ENCODE data around the gene ADGRD2. TPM values are rescaled to one million over a fixed set of nuclear protein-coding genes. Genes with fewer than 3 reads are reported as not detected.

ADGRD2 gene
- total and polyA plus RNA-seq, 9 of the 15 experiments (the other 6 are each of a cell fraction or from before 2014, with no cell fraction given) = not detected

DNA sequence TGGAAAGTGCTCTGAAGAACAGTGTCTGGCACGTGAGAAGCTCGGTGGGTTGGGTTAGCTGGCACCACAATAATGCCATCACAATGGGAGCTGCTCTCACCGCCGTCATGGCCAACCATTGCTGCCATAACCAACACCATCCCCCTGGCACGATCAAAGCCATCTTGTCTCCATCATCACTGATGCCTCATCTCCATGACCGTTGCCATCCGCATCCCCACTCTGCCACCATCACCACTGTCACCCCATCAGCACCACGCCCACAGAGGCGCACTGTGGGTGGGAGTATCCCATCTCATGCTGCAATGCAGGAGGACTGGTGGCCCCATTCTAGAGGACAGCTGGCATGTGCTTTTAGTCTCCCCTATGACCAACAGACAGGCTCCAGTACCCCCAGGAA is 33.2 kb downstream of the ADGRD2 start:
- no peaks in the 10 kb centered on the region for H3K79me2 ChIP-seq (ENCODE audit: control insufficient read depth, insufficient read depth, low read length)
- intact Hi-C loops (cut with micrococcal nuclease) (loop anchor here (5.0 kb wide), 1 partner anchor 54 kb away; no protein-coding TSS in a partner anchor), in situ Hi-C loops (cut with MboI) (no loop called here)
- peaks cover 13% of the 10 kb centered on the region for H4K20me1 ChIP-seq (replicated peaks; ENCODE audit: control insufficient read depth, insufficient read depth, low read length)
- no peaks in the 10 kb centered on the region for H3K9me3 ChIP-seq (replicated peaks; ENCODE audit: control insufficient read depth, insufficient read depth, low read depth, low read length)
- H3K4me2 ChIP-seq (ENCODE audit: insufficient read depth, low read length) = no peak overlapping the region
- 14% methylated on average over 9 of the region's 9 CpGs for WGBS (ENCODE audit: insufficient coverage, low coverage, missing lambda C conversion rate)
- peaks cover 33 to 77% of the 10 kb centered on the region in 2 experiments for H3K27me3 ChIP-seq (ENCODE audit: control insufficient read depth in 2 of 2, insufficient read depth in 2 of 2, low read length in 2 of 2)
- ChIA-PET POLR2A (interaction anchor here (1.0 to 1.5 kb wide), 2 partner anchors 9 to 10 kb away, joined by 4 read pairs; no protein-coding TSS in a partner anchor), CTCF (ENCODE audit: low intra/inter-chr PET ratio) (no interaction called here)
- FAIRE-seq (no peak), DNase-seq (ENCODE audit: extremely low read depth in 1 of 4, low spot score in 3 of 4) (no peak), ATAC-seq (no peak)
- no peak overlapping the region for H3K4me3 ChIP-seq
- H3K36me3 ChIP-seq (ENCODE audit: control insufficient read depth, insufficient read depth, low read length) = no peaks in the 10 kb centered on the region
- BruUV-seq (replicated peaks) = no TSS peak
- peaks cover 0 to 32% of the 10 kb centered on the region in 2 experiments; a peak in 3 of 5 replicates for H3K4me1 ChIP-seq (replicated peaks in 1 of 2; ENCODE audit: control insufficient read depth in 2 of 2, insufficient read depth in 2 of 2, low read length in 2 of 2)
- no peak overlapping the region for H3K27ac ChIP-seq (ENCODE audit: extremely low read depth, low read depth, low read length)
- H2AFZ ChIP-seq (ENCODE audit: low read depth, low read length) = no peak overlapping the region
- H3K9me1 ChIP-seq (ENCODE audit: control insufficient read depth, insufficient read depth, low read length) = no peaks in the 10 kb centered on the region
- no peak overlapping the region for H3K9ac ChIP-seq (ENCODE audit: insufficient read depth in 1 of 2, low read depth in 2 of 2, low read length in 2 of 2)
- TF ChIP-seq GABPB2 (CRISPR knock-in tag; conservative IDR thresholded peaks at IDR 0.05) (no peak), KDM1A (IDR thresholded peaks at IDR 0.05) (no peak), RBM15 (IDR thresholded peaks at IDR 0.05; ENCODE audit: insufficient read depth, low read length) (no peak), MYBL2 (IDR thresholded peaks at IDR 0.05; ENCODE audit: low read depth) (no peak), MYBL2 (CRISPR knock-in tag; IDR thresholded peaks at IDR 0.05; ENCODE audit: borderline replicate concordance) (no peak), ZNF165 (CRISPR knock-in tag; IDR thresholded peaks at IDR 0.05; ENCODE audit: borderline replicate concordance) (no peak), GTF2A2 (tag; IDR thresholded peaks at IDR 0.05) (no peak)
- TF ChIP-seq, protein P1, sequence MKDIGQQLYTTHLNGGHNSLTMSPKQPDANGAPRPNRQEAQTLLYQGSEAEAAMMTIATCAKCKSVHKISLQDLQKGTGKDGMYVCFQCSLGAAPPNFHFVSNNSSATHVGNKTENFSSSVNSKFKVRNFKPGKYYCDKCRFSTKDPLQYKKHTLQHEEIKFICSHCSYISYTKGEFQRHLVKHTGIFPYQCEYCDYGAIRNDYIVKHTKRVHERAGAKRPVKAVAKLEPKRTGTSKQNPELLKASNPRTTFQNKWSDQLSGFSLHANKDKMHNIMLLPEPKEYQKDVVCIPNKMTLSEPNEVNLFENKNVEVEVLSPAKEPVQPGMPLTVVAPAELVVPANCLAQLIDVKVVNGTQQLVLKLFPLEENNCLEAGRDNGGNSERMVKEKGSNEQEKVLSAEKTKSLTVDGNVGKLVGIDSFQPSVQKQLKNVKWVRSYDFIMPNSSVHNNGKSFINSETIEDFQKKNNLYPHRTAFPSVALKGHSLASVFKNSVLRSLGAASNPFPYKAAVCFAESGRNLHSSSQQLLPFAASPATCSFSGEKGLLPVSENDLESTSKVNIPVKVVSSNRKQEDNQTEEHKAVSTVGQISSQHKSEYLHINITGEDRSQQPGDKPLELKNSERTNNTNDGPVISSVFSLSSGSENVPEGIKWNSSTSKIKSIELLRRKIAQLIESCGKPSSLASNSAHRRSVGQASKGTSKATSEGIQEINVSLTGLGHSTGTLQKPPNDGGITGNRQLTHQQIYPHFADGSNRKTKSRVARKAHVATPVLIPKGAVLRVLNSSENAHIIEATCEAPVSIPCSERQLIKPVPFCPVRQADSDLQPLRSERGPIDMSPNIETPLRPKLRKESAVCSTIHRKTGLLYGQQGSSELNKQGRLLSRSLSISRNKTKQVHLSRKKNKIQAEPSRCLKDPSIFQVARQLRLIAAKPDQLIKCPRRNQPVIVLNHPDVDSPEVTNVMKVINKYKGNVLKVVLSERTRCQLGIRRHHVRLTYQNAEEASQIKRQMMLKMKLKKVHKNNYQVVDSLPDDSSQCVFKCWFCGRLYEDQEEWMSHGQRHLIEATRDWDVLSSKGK (CRISPR knock-in tag; IDR thresholded peaks at IDR 0.05) = no peak
- TF ChIP-seq, protein P2, sequence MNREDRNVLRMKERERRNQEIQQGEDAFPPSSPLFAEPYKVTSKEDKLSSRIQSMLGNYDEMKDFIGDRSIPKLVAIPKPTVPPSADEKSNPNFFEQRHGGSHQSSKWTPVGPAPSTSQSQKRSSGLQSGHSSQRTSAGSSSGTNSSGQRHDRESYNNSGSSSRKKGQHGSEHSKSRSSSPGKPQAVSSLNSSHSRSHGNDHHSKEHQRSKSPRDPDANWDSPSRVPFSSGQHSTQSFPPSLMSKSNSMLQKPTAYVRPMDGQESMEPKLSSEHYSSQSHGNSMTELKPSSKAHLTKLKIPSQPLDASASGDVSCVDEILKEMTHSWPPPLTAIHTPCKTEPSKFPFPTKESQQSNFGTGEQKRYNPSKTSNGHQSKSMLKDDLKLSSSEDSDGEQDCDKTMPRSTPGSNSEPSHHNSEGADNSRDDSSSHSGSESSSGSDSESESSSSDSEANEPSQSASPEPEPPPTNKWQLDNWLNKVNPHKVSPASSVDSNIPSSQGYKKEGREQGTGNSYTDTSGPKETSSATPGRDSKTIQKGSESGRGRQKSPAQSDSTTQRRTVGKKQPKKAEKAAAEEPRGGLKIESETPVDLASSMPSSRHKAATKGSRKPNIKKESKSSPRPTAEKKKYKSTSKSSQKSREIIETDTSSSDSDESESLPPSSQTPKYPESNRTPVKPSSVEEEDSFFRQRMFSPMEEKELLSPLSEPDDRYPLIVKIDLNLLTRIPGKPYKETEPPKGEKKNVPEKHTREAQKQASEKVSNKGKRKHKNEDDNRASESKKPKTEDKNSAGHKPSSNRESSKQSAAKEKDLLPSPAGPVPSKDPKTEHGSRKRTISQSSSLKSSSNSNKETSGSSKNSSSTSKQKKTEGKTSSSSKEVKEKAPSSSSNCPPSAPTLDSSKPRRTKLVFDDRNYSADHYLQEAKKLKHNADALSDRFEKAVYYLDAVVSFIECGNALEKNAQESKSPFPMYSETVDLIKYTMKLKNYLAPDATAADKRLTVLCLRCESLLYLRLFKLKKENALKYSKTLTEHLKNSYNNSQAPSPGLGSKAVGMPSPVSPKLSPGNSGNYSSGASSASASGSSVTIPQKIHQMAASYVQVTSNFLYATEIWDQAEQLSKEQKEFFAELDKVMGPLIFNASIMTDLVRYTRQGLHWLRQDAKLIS (CRISPR knock-in tag; IDR thresholded peaks at IDR 0.05) = no peak

Data from K562 (cell line).